ENCODE results near the gene TSPY1. TPM values are rescaled to one million over a fixed set of nuclear protein-coding genes. Genes with fewer than 3 reads are reported as not detected.
"Not testable (repeated sequence)": the region's sequence is repeated elsewhere in the genome, so short reads cannot be mapped to it uniquely, and the experiment has no call there.

Gene TSPY1, protein sequence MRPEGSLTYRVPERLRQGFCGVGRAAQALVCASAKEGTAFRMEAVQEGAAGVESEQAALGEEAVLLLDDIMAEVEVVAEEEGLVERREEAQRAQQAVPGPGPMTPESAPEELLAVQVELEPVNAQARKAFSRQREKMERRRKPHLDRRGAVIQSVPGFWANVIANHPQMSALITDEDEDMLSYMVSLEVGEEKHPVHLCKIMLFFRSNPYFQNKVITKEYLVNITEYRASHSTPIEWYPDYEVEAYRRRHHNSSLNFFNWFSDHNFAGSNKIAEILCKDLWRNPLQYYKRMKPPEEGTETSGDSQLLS
- total RNA-seq (ENCODE audit: low replicate concordance): not detected in 2 replicates

- not testable (repeated sequence) for H3K4me2 ChIP-seq; H3K27me3 Mint-ChIP-seq (ENCODE audit: insufficient read depth, low read depth); H3K27ac Mint-ChIP-seq
Observed at GRCh38 chrY:9466655-9467054, at the start of gene TSPY1. TSS of gene TSPY1 (plus strand) at chrY:9466955. CDS start at chrY:9467001, 46 bp downstream.

DNA sequence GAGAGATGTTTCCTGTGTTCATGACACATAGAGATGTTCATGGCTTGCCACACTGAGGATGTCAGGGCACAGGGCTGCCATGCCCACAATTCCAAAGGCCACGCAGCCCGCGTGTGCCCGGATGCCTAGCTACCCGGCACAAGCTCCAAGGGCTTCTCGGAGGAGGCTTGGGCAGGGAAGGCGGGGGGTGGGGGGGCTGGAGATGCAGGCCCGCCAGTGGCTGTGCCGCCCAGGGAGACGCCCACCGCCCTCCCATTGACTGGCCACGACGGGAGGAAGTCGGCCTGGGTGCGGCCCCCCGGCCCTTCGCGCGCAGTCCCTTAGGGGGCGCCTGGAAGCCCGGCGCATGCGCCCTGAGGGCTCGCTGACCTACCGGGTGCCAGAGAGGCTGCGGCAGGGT lies 20.2 kb downstream of the TSPY1 start, which contains the start of gene TSPY9:
Gene TSPY9 (plus strand): TSS at position 301 of the 400 bp plus-strand sequence. CDS start 46 bp downstream, at position 347.
- not testable (repeated sequence) for H3K4me1 ChIP-seq; H3K36me3 Mint-ChIP-seq; H4K20me1 ChIP-seq (ENCODE audit: low read depth); H3F3A ChIP-seq (ENCODE audit: low read depth); DNase-seq (ENCODE audit: low spot score); H3K9ac ChIP-seq; H3K4me3 Mint-ChIP-seq; H3K4me1 Mint-ChIP-seq; H3K9me3 ChIP-seq (ENCODE audit: low read depth); H3K27me3 ChIP-seq; H3K9me3 Mint-ChIP-seq; H3K79me2 ChIP-seq (ENCODE audit: low read depth); H3K36me3 ChIP-seq; H3K4me3 ChIP-seq; H3K27me3 Mint-ChIP-seq (ENCODE audit: insufficient read depth, low read depth); H3K4me2 ChIP-seq; H3K27ac ChIP-seq; H3K27ac Mint-ChIP-seq; H2AFZ ChIP-seq (replicated peaks)

More at GRCh38 chrY:9466655-9467054, at the start of gene TSPY1:
- H3K36me3 Mint-ChIP-seq; H3K36me3 ChIP-seq; H3K4me3 Mint-ChIP-seq; H2AFZ ChIP-seq (replicated peaks); H3K9me3 Mint-ChIP-seq; H4K20me1 ChIP-seq (ENCODE audit: low read depth); H3F3A ChIP-seq (ENCODE audit: low read depth); H3K9ac ChIP-seq; H3K4me1 ChIP-seq; H3K27ac ChIP-seq; H3K4me3 ChIP-seq; H3K27me3 ChIP-seq; H3K79me2 ChIP-seq (ENCODE audit: low read depth); H3K4me1 Mint-ChIP-seq; H3K9me3 ChIP-seq (ENCODE audit: low read depth); DNase-seq (ENCODE audit: low spot score): not testable (repeated sequence)

DNA sequence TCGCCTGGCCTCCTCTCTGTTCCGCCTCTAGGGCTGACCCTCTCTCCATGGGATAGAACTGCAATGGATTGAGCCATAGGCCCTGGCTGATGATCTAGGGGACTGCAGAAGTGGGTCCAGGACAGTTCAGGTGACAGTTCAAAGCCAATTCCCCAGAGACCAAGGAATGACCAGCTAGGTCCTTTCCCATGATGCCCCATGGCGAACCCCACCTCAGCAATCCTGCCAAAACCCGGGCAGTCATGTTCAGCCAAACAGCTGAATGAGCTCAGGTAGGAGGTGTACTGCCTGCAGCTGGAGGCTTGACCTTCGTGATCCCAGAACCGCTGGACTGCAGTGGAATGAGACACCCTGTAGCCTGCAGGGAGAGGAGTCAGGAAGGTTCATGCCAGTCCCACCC lies 37.6 kb downstream of the TSPY1 start:
- H3K9ac ChIP-seq; H3K9me3 ChIP-seq (ENCODE audit: low read depth); DNase-seq (ENCODE audit: low spot score); H3K4me1 Mint-ChIP-seq; H3K27me3 ChIP-seq; H3K79me2 ChIP-seq (ENCODE audit: low read depth); H3K4me3 ChIP-seq; H3F3A ChIP-seq (ENCODE audit: low read depth); H2AFZ ChIP-seq (replicated peaks); H3K4me3 Mint-ChIP-seq; H3K9me3 Mint-ChIP-seq; H4K20me1 ChIP-seq (ENCODE audit: low read depth); H3K36me3 ChIP-seq; H3K27me3 Mint-ChIP-seq (ENCODE audit: insufficient read depth, low read depth); H3K27ac ChIP-seq; H3K4me1 ChIP-seq; H3K36me3 Mint-ChIP-seq; H3K27ac Mint-ChIP-seq; H3K4me2 ChIP-seq: not testable (repeated sequence)

DNA sequence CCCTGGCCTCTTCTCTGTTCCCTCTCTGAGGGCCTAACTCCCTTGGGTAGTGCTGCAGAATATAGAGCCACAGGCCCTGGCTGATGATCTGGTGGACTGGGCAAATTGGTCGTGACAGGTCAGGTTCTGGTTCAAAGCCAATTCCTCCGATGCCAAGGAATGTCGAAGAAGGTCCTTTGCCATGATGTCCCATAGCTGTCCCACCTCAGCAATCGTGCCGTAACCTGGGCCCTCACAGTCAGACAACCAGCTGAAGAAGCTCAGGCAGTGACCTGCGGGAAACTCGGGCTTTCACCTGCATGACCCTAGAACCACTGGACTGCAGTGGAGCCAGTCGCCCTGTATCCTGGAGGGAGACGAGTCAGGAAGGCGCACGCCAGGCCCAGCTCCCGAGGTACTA lies 49.5 kb downstream of the TSPY1 start:
- H3K27ac Mint-ChIP-seq; H3K4me3 ChIP-seq; H3K36me3 ChIP-seq; H3K27me3 Mint-ChIP-seq (ENCODE audit: insufficient read depth, low read depth); H3K27ac ChIP-seq; H3K79me2 ChIP-seq (ENCODE audit: low read depth); H3K9me3 ChIP-seq (ENCODE audit: low read depth); H3K4me2 ChIP-seq; H4K20me1 ChIP-seq (ENCODE audit: low read depth); H3K4me1 ChIP-seq; DNase-seq (ENCODE audit: low spot score); H3K4me3 Mint-ChIP-seq; H2AFZ ChIP-seq (replicated peaks); H3K9me3 Mint-ChIP-seq; H3K9ac ChIP-seq; H3K36me3 Mint-ChIP-seq; H3F3A ChIP-seq (ENCODE audit: low read depth); H3K27me3 ChIP-seq; H3K4me1 Mint-ChIP-seq: not testable (repeated sequence)

Other genes with a start within 250 kb of the TSPY1 start
- not detected in 2 replicates for gene TSPY4, start 129.5 kb upstream of the TSPY1 start, total RNA-seq (ENCODE audit: low replicate concordance)
- not detected in 2 replicates for gene TSPY8, start 109.2 kb upstream of the TSPY1 start, total RNA-seq (ENCODE audit: low replicate concordance)
- gene TSPY3, start 68.5 kb upstream of the TSPY1 start, total RNA-seq (ENCODE audit: low replicate concordance): not detected in 2 replicates
- not detected in 2 replicates for gene TSPY9, start 20.3 kb downstream of the TSPY1 start, total RNA-seq (ENCODE audit: low replicate concordance)
- not detected in 2 replicates for gene TSPY10, start 60.9 kb downstream of the TSPY1 start, total RNA-seq (ENCODE audit: low replicate concordance)